H1 (cell line): ENCODE results near the gene GUCY2D. TPM values are rescaled to one million over a fixed set of nuclear protein-coding genes. Genes with fewer than 3 reads are reported as not detected.

Source experiments
- CTCF ChIA-PET: fragments of 300-600 bp; sonication (Branson Sonifier 250); formaldehyde crosslinking; loops from one replicate; lab custom pipeline; 2021; ENCODE audit not compliant: partially characterized antibody; lab: Charles Lee
- POLR2A ChIA-PET: fragments of 300-600 bp; sonication (Branson Sonifier 250); formaldehyde crosslinking; loops from one replicate; lab custom pipeline; 2021; ENCODE audit warnings: inconsistent platforms; ENCODE audit not compliant: partially characterized antibody; lab: Charles Lee
- DNase-seq, 2 experiments: peaks; one replicate each; pipeline versions ENCODE4 v3.0.0 to v3.0.0-alpha.2; 2010 to 2022; ENCODE audit warnings: low spot score in 2 of 2, low read depth in 1 of 2, mixed read lengths in 1 of 2
- FAIRE-seq: peaks from 2 replicates; lab custom pipeline; 2011; peaks lifted over from hg19 to GRCh38; lab: Jason Lieb, UNC
- H2AFZ ChIP-seq: 2 replicates; pipeline ENCODE4 v1.8.1; 2012; ENCODE audit warnings: low read length, inconsistent platforms
- H2AK5ac ChIP-seq: 2 replicates; pipeline ENCODE4 v1.6.1; 2013; ENCODE audit warnings: low read depth, low read length
- H2BK120ac ChIP-seq: replicated peaks from 2 replicates; pipeline ENCODE3; 2013; ENCODE audit warnings: low read depth, low read length, inconsistent platforms
- H2BK12ac ChIP-seq: 2 replicates; pipeline ENCODE4 v1.6.1; 2013; ENCODE audit warnings: low read depth, low read length
- H2BK15ac ChIP-seq: 2 replicates; pipeline ENCODE4 v1.6.1; 2013; ENCODE audit warnings: low read length
- H2BK20ac ChIP-seq: 2 replicates; pipeline ENCODE4 v1.6.1; 2013; ENCODE audit warnings: low read length
- H2BK5ac ChIP-seq: 2 replicates; pipeline ENCODE4 v1.6.1; 2013; ENCODE audit warnings: low read depth, low read length
- H3K14ac ChIP-seq: 2 replicates; pipeline ENCODE4 v1.6.1; 2013; ENCODE audit warnings: inconsistent platforms; ENCODE audit not compliant: insufficient read length
- H3K18ac ChIP-seq: 2 replicates; pipeline ENCODE4 v1.6.1; 2013; ENCODE audit warnings: low read length; ENCODE audit errors: extremely low read depth
- H3K23ac ChIP-seq: 2 replicates; pipeline ENCODE4 v1.6.1; 2013; ENCODE audit warnings: inconsistent platforms; ENCODE audit not compliant: insufficient read length
- H3K23me2 ChIP-seq: 2 replicates; pipeline ENCODE4 v1.6.1; 2013; ENCODE audit warnings: low read depth, low read length
- H3K27ac ChIP-seq: 2 replicates; pipeline ENCODE4 v1.6.1; 2011; ENCODE audit warnings: low read depth, low read length, inconsistent platforms
- H3K27me3 ChIP-seq, 4 experiments: replicated peaks in 1 of 4; 1 replicate in 1 of 4; 2 replicates in 3 of 4; pipeline versions ENCODE4 v1.6.1 to v1.8.1; 2011 to 2013; ENCODE audit warnings: low read length in 3 of 4, mild to moderate bottlenecking in 3 of 4, inconsistent platforms in 2 of 4, mixed read lengths in 2 of 4, moderate library complexity in 1 of 4; ENCODE audit not compliant: control insufficient read depth in 3 of 4, insufficient read depth in 3 of 4; ENCODE audit errors: extremely low read depth in 1 of 4
- H3K36me3 ChIP-seq, 4 experiments: 2 replicates each; pipeline versions ENCODE4 v1.6.1 to v1.8.1; 2011 to 2013; ENCODE audit warnings: mild to moderate bottlenecking in 4 of 4, low read length in 3 of 4, moderate library complexity in 2 of 4, control low read depth in 1 of 4, inconsistent platforms in 1 of 4; ENCODE audit not compliant: insufficient read depth in 4 of 4, control insufficient read depth in 2 of 4
- H3K4ac ChIP-seq: replicated peaks from 2 replicates; pipeline ENCODE3; 2013; ENCODE audit warnings: low read length, low read depth, mixed read lengths, inconsistent platforms; ENCODE audit not compliant: insufficient read length
- H3K4me1 ChIP-seq, 4 experiments: replicated peaks in 1 of 4; 1 replicate in 1 of 4; 2 replicates in 3 of 4; pipeline versions ENCODE4 v1.6.1 to v1.8.1; 2011 to 2013; ENCODE audit warnings: low read length in 3 of 4, inconsistent platforms in 2 of 4, mixed read lengths in 1 of 4; ENCODE audit not compliant: insufficient read depth in 4 of 4, control insufficient read depth in 3 of 4
- H3K4me2 ChIP-seq, 2 experiments: 2 replicates each; pipeline versions ENCODE4 v1.6.1 to v1.8.1; 2011 to 2013; ENCODE audit warnings: low read depth in 2 of 2, low read length in 2 of 2, control low read depth in 1 of 2, inconsistent platforms in 1 of 2, mild to moderate bottlenecking in 1 of 2; ENCODE audit not compliant: insufficient read depth in 1 of 2
- H3K4me3 ChIP-seq, 4 experiments: fragments of 200-600, 300-600 bp in 1 of 4; sonication (generic), shearing (Covaris generic), sonication (Bioruptor Twin) in 1 of 4; 2 replicates each; pipeline versions ENCODE4 v1.5.1 to v1.8.1; 2011 to 2016; ENCODE audit warnings: low read length in 4 of 4, low read depth in 3 of 4, control low read depth in 2 of 4, inconsistent platforms in 2 of 4, mild to moderate bottlenecking in 2 of 4, mixed read lengths in 1 of 4, moderate library complexity in 1 of 4; ENCODE audit not compliant: insufficient read depth in 2 of 4; ENCODE audit errors: extremely low read depth in 1 of 4
- H3K56ac ChIP-seq: replicated peaks from 2 replicates; pipeline ENCODE3; 2013; ENCODE audit warnings: low read depth, mild to moderate bottlenecking, mixed read lengths, low read length, inconsistent platforms; ENCODE audit not compliant: insufficient read length
- H3K79me1 ChIP-seq: 2 replicates; pipeline ENCODE4 v1.6.1; 2013; ENCODE audit warnings: low read depth, low read length, control low read depth
- H3K79me2 ChIP-seq, 2 experiments: 2 replicates each; pipeline versions ENCODE4 v1.6.1 to v1.8.1; 2012 to 2013; ENCODE audit warnings: low read length in 2 of 2, mild to moderate bottlenecking in 2 of 2, inconsistent platforms in 1 of 2; ENCODE audit not compliant: insufficient read depth in 2 of 2, control insufficient read depth in 1 of 2
- H3K9ac ChIP-seq, 4 experiments: replicated peaks in 1 of 4; 1 replicate in 1 of 4; 2 replicates in 3 of 4; pipeline versions ENCODE4 v1.6.1 to v1.8.1; 2011 to 2013; ENCODE audit warnings: low read depth in 3 of 4, low read length in 3 of 4, control low read depth in 2 of 4, mild to moderate bottlenecking in 2 of 4, moderate library complexity in 2 of 4, inconsistent platforms in 1 of 4; ENCODE audit errors: extremely low read depth in 1 of 4
- H3K9me3 ChIP-seq, 2 experiments: 2 replicates each; pipeline versions ENCODE4 v1.6.1 to v1.8.1; 2012 to 2013; ENCODE audit warnings: mild to moderate bottlenecking in 2 of 2, moderate library complexity in 2 of 2, control low read depth in 1 of 2, inconsistent platforms in 1 of 2, low read depth in 1 of 2, low read length in 1 of 2, mixed read lengths in 1 of 2; ENCODE audit not compliant: insufficient read depth in 2 of 2
- H4K20me1 ChIP-seq, 2 experiments: replicated peaks in 1 of 2; 2 replicates each; pipeline versions ENCODE3 to v1.8.1; 2011 to 2013; ENCODE audit warnings: inconsistent platforms in 2 of 2, low read length in 2 of 2, mild to moderate bottlenecking in 1 of 2; ENCODE audit not compliant: insufficient read depth in 2 of 2, control insufficient read depth in 1 of 2
- H4K5ac ChIP-seq: 2 replicates; pipeline ENCODE4 v1.6.1; 2013; ENCODE audit warnings: low read length, low read depth, mixed read lengths, inconsistent platforms; ENCODE audit not compliant: insufficient read length
- H4K8ac ChIP-seq: 2 replicates; pipeline ENCODE4 v1.8.0; 2013; ENCODE audit warnings: mild to moderate bottlenecking, moderate library complexity, low read length, inconsistent platforms; ENCODE audit not compliant: insufficient read depth; ENCODE audit errors: extremely low read depth
- H4K91ac ChIP-seq: replicated peaks from 2 replicates; pipeline ENCODE3; 2013; ENCODE audit warnings: low read length, mixed read lengths, inconsistent platforms; ENCODE audit not compliant: insufficient read length
- BRCA1 ChIP-seq: IDR thresholded peaks from 2 replicates; pipeline ENCODE4 v1.6.1; 2012; ENCODE audit warnings: low read depth, low read length, improper control_type of control experiment
- RBBP5 ChIP-seq: IDR thresholded peaks from 2 replicates; pipeline ENCODE4 v1.7.1; 2012; ENCODE audit warnings: low read depth, mild to moderate bottlenecking, inconsistent platforms, low read length, moderate library complexity, borderline replicate concordance
- RNF2 ChIP-seq: fragments of 200-900, 300-1000 bp; sonication (generic); IDR thresholded peaks from 2 replicates; pipeline ENCODE4 v1.7.1; 2016; ENCODE audit warnings: borderline replicate concordance, low read depth, mild to moderate bottlenecking, antibody characterized with exemption, low read length; ENCODE audit not compliant: poor library complexity, severe bottlenecking; ENCODE audit errors: missing control alignments
- SIRT6 ChIP-seq: IDR thresholded peaks from one replicate; pipeline ENCODE4 v1.7.1; 2012; ENCODE audit warnings: low read length, inconsistent platforms
- SP2 ChIP-seq: IDR thresholded peaks from 2 replicates; pipeline ENCODE4 v1.6.1; 2012; ENCODE audit warnings: mild to moderate bottlenecking, low read length, inconsistent platforms
- SUZ12 ChIP-seq: fragments of 200-600 bp; sonication (generic); IDR thresholded peaks from 2 replicates; pipeline ENCODE4 v1.6.1; 2012; ENCODE audit warnings: mild to moderate bottlenecking, inconsistent platforms, low read length, moderate library complexity, mixed read lengths
- WGBS, 2 experiments: shearing (Covaris generic) in 1 of 2; methylation state at CpG; one replicate each; pipeline versions ENCODE4 v1.1.6 to v1.1.7; 2013 to 2015; ENCODE audit warnings: low lambda C conversion rate in 2 of 2, mixed read lengths in 2 of 2, inconsistent platforms in 1 of 2, low coverage in 1 of 2, missing lambda C conversion rate in 1 of 2; ENCODE audit not compliant: insufficient replicate concordance in 2 of 2, insufficient coverage in 1 of 2, insufficient read length in 1 of 2; ENCODE audit errors: extremely low coverage in 1 of 2, missing lambda C conversion rate in 1 of 2; 5-methylcytosine and 5-hydroxymethylcytosine counted together
- polyA plus RNA-seq, 7 experiments: library from polyadenylated mRNA; depleted of rRNA in 3 of 7; stranded (reverse) in 5 of 7; unstranded in 2 of 7; fragments of >200 nt in 5 of 7; fragments of 200-250 nt in 2 of 7; gene quantifications; 1 replicate in 5 of 7; 2 replicates in 1 of 7; 4 replicates in 1 of 7; pipeline versions ENCODE4 v1.2.1 to v1.2.3, GENCODE V29; 2011 to 2013; ENCODE audit warnings: missing spikeins in 2 of 7, mixed read lengths in 2 of 7
- total RNA-seq: library from RNA; stranded (reverse); fragmentation: NEBNext Ultra II Directional; extraction: Animal tissue kit (Norgen Biotek cat#: 25700); gene quantifications from 2 replicates; pipeline ENCODE4 v1.2.1, GENCODE V29; 2021
- TF ChIP-seq, protein P1 (sequence below): IDR thresholded peaks from 2 replicates; pipeline ENCODE4 v1.6.1; 2012; ENCODE audit warnings: inconsistent platforms

The GUCY2D gene
- total and polyA plus RNA-seq, 2 of the 8 experiments (the other 6 are each of a cell fraction or from before 2014, with no cell fraction given), result 0.20 to 0.48 TPM

DNA sequence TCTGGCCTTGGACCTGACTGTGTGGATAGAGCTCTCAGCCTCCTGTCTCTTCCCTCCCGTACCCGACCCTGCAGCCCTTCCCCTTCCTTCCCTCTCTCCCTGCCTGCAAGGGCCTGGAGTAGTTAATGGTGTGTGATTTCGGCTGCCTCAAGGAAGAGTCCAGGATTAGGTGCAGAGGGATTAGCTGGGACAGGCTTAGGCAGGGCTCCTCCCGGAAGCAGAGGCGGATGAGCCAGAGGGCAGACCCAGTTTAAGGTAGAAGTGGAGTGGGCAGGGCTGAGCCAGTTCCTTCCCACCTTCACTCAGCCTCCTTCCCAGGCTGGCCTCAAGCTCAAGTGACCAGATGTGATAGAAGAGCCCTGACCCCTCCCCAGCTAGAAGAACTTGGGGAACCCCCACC is 16.8 kb downstream of the GUCY2D start:
- Histone ChIP-seq H3K4me2 (no peak overlapping the region), H4K8ac (no peak overlapping the region), H4K5ac (no peak overlapping the region), H3K4me1 (peaks cover 0 to 5% (median 0%) of the 10 kb centered on the region in 4 experiments; a peak in 2 of 7 replicates), H3K9ac (no peak overlapping the region), H2BK15ac (no peak overlapping the region), H4K91ac (no peak overlapping the region), H4K20me1 (no peaks in the 10 kb centered on the region), H2AFZ (no peak overlapping the region), H3K23ac (no peak overlapping the region), H2BK5ac (no peak overlapping the region), H3K36me3 (no peaks in the 10 kb centered on the region), H3K14ac (no peak overlapping the region), H3K27me3 (peaks cover 5 to 22% (median 19%) of the 10 kb centered on the region in 4 experiments), H3K4ac (no peak overlapping the region), H3K79me2 (no peaks in the 10 kb centered on the region), H3K23me2 (peaks cover 8% of the 10 kb centered on the region; the same call in 1 of the 2 replicates), H3K9me3 (no peaks in the 10 kb centered on the region), H3K27ac (no peak overlapping the region), H3K56ac (no peak overlapping the region), H2BK20ac (no peak overlapping the region), H2AK5ac (no peak overlapping the region), H2BK120ac (no peak overlapping the region), H2BK12ac (no peak overlapping the region), H3K79me1 (no peaks in the 10 kb centered on the region), H3K18ac (no peak overlapping the region), H3K4me3 (no peak overlapping the region)
- CTCF ChIA-PET, result interaction anchor here (0.7 to 12.8 kb wide), 10 partner anchors 10 to 106 kb away, joined by 3 to 141 read pairs (median 22); partner anchors contain the start of genes ALOX15B and GUCY2D
- WGBS, 2 experiments, result 83% methylated on average over 5 of the region's 5 CpGs; no CpG with 5 or more reads in 1 of the 2 experiments
- DNase-seq, result no peak
- TF ChIP-seq RBBP5 (no peak), RNF2 (no peak), SIRT6 (no peak), SP2 (no peak), SUZ12 (no peak), BRCA1 (no peak)
- TF ChIP-seq, protein P1, sequence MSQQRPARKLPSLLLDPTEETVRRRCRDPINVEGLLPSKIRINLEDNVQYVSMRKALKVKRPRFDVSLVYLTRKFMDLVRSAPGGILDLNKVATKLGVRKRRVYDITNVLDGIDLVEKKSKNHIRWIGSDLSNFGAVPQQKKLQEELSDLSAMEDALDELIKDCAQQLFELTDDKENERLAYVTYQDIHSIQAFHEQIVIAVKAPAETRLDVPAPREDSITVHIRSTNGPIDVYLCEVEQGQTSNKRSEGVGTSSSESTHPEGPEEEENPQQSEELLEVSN, result no peak
- no peak for FAIRE-seq
- POLR2A ChIA-PET, result interaction anchor here (1.0 kb wide), 1 partner anchor 154 kb away, joined by 3 read pairs; no protein-coding TSS in a partner anchor
